ENCODE measurements around the gene TBC1D8.

GRCh38 chr2:101025561-101025960 is 125.6 kb downstream of the TBC1D8 start:
- TF ChIP-seq CTCF (IDR thresholded peaks at IDR 0.05) (no peak), POLR2A (IDR thresholded peaks at IDR 0.05) (no peak)
